PC-3 (cell line): Measurements from ENCODE around the gene RAB5B.

ENCODE experiments used
- EZH2 ChIP-seq: fragments of 300-600 bp; sonication (generic); IDR thresholded peaks from one replicate; pipeline ENCODE4 v1.6.1; 2017; ENCODE audit warnings: antibody characterized with exemption, mild to moderate bottlenecking, low read length; ENCODE audit not compliant: unreplicated experiment
- TF ChIP-seq, protein P1 (sequence below): fragments of 300-600 bp; sonication (generic); conservative IDR thresholded peaks from 2 replicates; pipeline ENCODE4 v1.5.1; 2017; ENCODE audit warnings: antibody characterized with exemption, low read depth, mild to moderate bottlenecking, low read length

DNA sequence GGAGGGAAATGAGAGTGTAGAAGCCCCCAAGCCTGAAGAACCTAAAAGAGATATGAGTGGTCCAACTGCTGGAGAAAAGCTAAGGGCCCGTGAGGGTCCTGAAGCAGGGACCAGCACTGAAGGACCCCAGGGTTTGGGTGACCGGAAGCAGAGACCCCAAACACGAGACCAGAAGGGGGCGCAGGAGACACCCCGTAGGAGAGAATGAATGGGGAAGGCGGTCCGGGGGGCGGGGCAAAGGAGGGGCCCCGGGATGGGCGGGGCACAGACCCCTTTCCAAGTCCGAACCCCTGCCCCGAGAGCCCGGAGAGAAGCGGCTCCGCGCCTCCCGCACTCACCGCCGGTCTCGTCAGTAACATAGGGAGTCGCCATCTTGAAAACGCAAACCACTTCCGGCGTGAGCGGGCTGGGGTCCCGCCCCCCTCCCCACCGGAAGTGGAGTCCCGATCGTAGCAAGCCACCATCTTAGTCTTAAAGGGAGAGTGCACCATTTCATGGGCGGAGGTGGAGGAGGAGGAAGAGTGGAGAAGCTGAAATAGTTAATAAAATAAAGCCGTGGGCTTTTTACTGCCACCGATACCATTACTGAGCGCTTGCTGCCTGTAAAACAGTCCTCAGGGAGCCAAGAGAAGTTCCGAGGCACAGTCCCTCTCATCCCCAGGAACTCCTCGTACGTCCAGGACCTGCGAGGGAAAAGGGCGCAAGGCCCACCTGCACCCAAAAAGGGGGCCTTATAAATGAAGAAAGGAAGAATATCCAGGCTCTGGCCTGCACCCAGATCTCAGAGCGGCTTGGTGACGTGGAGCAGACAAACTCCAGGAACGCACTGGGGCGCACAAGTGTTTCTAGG, 46.9 kb upstream of the RAB5B start:
- TF ChIP-seq, protein P1, sequence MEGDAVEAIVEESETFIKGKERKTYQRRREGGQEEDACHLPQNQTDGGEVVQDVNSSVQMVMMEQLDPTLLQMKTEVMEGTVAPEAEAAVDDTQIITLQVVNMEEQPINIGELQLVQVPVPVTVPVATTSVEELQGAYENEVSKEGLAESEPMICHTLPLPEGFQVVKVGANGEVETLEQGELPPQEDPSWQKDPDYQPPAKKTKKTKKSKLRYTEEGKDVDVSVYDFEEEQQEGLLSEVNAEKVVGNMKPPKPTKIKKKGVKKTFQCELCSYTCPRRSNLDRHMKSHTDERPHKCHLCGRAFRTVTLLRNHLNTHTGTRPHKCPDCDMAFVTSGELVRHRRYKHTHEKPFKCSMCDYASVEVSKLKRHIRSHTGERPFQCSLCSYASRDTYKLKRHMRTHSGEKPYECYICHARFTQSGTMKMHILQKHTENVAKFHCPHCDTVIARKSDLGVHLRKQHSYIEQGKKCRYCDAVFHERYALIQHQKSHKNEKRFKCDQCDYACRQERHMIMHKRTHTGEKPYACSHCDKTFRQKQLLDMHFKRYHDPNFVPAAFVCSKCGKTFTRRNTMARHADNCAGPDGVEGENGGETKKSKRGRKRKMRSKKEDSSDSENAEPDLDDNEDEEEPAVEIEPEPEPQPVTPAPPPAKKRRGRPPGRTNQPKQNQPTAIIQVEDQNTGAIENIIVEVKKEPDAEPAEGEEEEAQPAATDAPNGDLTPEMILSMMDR, result peak; percentile 94
- TF ChIP-seq EZH2, result no peak
